GM12891 (cell line): ENCODE measurements around the gene ASPG.

Source experiments
- DNase-seq: peaks from one replicate; pipeline ENCODE4 v3.0.0; 2011; ENCODE audit warnings: low spot score; ENCODE audit not compliant: insufficient read length
- FAIRE-seq: peaks from 2 replicates; lab custom pipeline; 2011; peaks lifted over from hg19 to GRCh38; lab: Jason Lieb, UNC
- PAX5 ChIP-seq: IDR thresholded peaks from 2 replicates; pipeline ENCODE4 v1.6.1; 2011; ENCODE audit warnings: low read length, moderate library complexity, mild to moderate bottlenecking; ENCODE audit not compliant: insufficient read depth, severe bottlenecking
- POLR2A ChIP-seq: IDR thresholded peaks from 2 replicates; pipeline ENCODE4 v1.6.1; 2011; ENCODE audit warnings: low read depth, low read length, control low read depth
- POLR2AphosphoS5 ChIP-seq: IDR thresholded peaks from 2 replicates; pipeline ENCODE4 v1.6.1; 2011; ENCODE audit warnings: low read depth, low read length, control low read depth
- POU2F2 ChIP-seq: IDR thresholded peaks from 2 replicates; pipeline ENCODE4 v1.6.1; 2011; ENCODE audit warnings: low read depth, mild to moderate bottlenecking, control low read depth, low read length, moderate library complexity
- SPI1 ChIP-seq: IDR thresholded peaks from 2 replicates; pipeline ENCODE4 v1.6.1; 2011; ENCODE audit warnings: low read depth, low read length, control low read depth
- TAF1 ChIP-seq: IDR thresholded peaks from 2 replicates; pipeline ENCODE4 v1.6.1; 2011; ENCODE audit warnings: low read depth, low read length, control low read depth

ASPG gene

GRCh38 chr14:104162495-104162894 is 77.0 kb downstream of the ASPG start:
- TF ChIP-seq POLR2A = no peak
- FAIRE-seq = no peak
- DNase-seq = no peak

- no peak for FAIRE-seq
- TF ChIP-seq TAF1 = no peak
- TF ChIP-seq POLR2A = no peak
- no peak for DNase-seq
Observed at GRCh38 chr14:104163541-104163940, 78.0 kb downstream of the ASPG start.

- DNase-seq = no peak
- TF ChIP-seq POLR2AphosphoS5 (no peak), SPI1 (no peak), TAF1 (no peak), POU2F2 (no peak), PAX5 (no peak), POLR2A (no peak)
- FAIRE-seq = no peak
Observed at GRCh38 chr14:104164041-104164440, 78.5 kb downstream of the ASPG start.

- FAIRE-seq (no peak), DNase-seq (no peak)
- no peak for TF ChIP-seq POU2F2
- no peak for TF ChIP-seq POLR2A
- no peak for TF ChIP-seq PAX5
- no peak for TF ChIP-seq POLR2AphosphoS5
- TF ChIP-seq SPI1 = no peak
- TF ChIP-seq TAF1 = no peak
Observed at GRCh38 chr14:104164512-104164911, 79.0 kb downstream of the ASPG start.
